Activated naive CD4-positive, alpha-beta T cell treated with anti-CD3 and anti-CD28 coated beads, Interleukin-2, amount 10 ng/mL, durations not matched to agents 5 hours and 36 hours (primary cell): Measurements from ENCODE around the gene ASPA. TPM values are rescaled to one million over a fixed set of nuclear protein-coding genes. Genes with fewer than 3 reads are reported as not detected.

Experiments
- total RNA-seq, 2 experiments: library from RNA; stranded (reverse); gene quantifications; one replicate each; pipeline ENCODE4 v1.2.3, GENCODE V29; 2021

Gene ASPA
- total RNA-seq = not detected

GRCh38 chr17:3475812-3476610 lies at the start of gene ASPA:
TSS of gene ASPA (plus strand) at chr17:3475997. CDS start at chr17:3476160, 163 bp downstream.

GRCh38 chr17:3433741-3434140 lies 42.1 kb upstream of the ASPA start, which contains the start of gene OR1E2:
TSS of gene OR1E2 (minus strand) at chr17:3433841. CDS start at chr17:3433841, 0 bp downstream.

GRCh38 chr17:3471599-3471998 lies 4.2 kb upstream of the ASPA start, which contains the start of gene SPATA22:
TSS of gene SPATA22 (minus strand) at chr17:3471819. CDS start at chr17:3469325, 2,494 bp downstream.

Other genes starting within 250 kb of the ASPA start
- gene OR3A1, start 177.6 kb upstream of the ASPA start, total RNA-seq = under 1 TPM; 0.26 to 0.30 TPM
- gene OR3A2, start 89.7 kb upstream of the ASPA start, total RNA-seq = 1 to 10 TPM; 2.0 to 2.7 TPM
- gene OR1E1, start 77.6 kb upstream of the ASPA start, total RNA-seq = not detected
- gene OR3A3, start 64.6 kb upstream of the ASPA start, total RNA-seq = not detected
- gene OR1E2, start 42.2 kb upstream of the ASPA start, total RNA-seq = not detected
- gene SPATA22, start 4.2 kb upstream of the ASPA start, total RNA-seq = not detected
- gene TRPV3, start 81.8 kb downstream of the ASPA start, total RNA-seq = under 1 TPM in 1 of 2 experiments, not detected in 1; 0.05 TPM
- gene TRPV1, start 133.4 kb downstream of the ASPA start, total RNA-seq = 1 to 10 TPM; 4.0 TPM
- gene SHPK, start 160.3 kb downstream of the ASPA start, total RNA-seq = 1 to 10 TPM; 9.0 to 9.6 TPM
- 10 to 100 TPM; 20.1 to 21.2 TPM for gene CTNS, start 160.8 kb downstream of the ASPA start, total RNA-seq
- gene TAX1BP3, start 192.6 kb downstream of the ASPA start, total RNA-seq = 10 to 100 TPM; 16.6 to 16.7 TPM
- gene EMC6, start 192.8 kb downstream of the ASPA start, total RNA-seq = 10 to 100 TPM; 31.9 to 32.6 TPM
- 10 to 100 TPM; 16.9 to 17.5 TPM for gene P2RX5, start 220.2 kb downstream of the ASPA start, total RNA-seq
- 10 to 100 TPM; 19.0 to 21.0 TPM for gene HASPIN, start 247.9 kb downstream of the ASPA start, total RNA-seq